ENCODE data around the gene PDE5A.

The PDE5A gene

GRCh38 chr4:119628281-119629141, at the start of gene PDE5A:
Gene PDE5A (minus strand): TSS chr4:119628804. CDS start chr4:119628671, 133 bp downstream.
- ATAC-seq (ENCODE audit: low read depth) (peak; percentile 85), DNase-seq (ENCODE audit: low spot score) (peak; percentile 67)
- Histone ChIP-seq H3K36me3 (ENCODE audit: low read depth) (no peaks in the 10 kb centered on the region), H3K4me1 (ENCODE audit: insufficient read depth, poor library complexity, severe bottlenecking) (peaks cover 3% of the 10 kb centered on the region), H3K4me3 (ENCODE audit: severe bottlenecking) (peak within 1 kb of the TSS; percentile 42), H3K9me3 (ENCODE audit: severe bottlenecking) (no peaks in the 10 kb centered on the region), H3K27me3 (ENCODE audit: insufficient read depth, poor library complexity, severe bottlenecking) (no peaks in the 10 kb centered on the region), H3K27ac (ENCODE audit: poor library complexity, severe bottlenecking) (peak within 1 kb of the TSS; percentile 21)
- peak; percentile 95 for TF ChIP-seq CTCF (IDR thresholded peaks at IDR 0.05; ENCODE audit: poor library complexity, severe bottlenecking)

DNA sequence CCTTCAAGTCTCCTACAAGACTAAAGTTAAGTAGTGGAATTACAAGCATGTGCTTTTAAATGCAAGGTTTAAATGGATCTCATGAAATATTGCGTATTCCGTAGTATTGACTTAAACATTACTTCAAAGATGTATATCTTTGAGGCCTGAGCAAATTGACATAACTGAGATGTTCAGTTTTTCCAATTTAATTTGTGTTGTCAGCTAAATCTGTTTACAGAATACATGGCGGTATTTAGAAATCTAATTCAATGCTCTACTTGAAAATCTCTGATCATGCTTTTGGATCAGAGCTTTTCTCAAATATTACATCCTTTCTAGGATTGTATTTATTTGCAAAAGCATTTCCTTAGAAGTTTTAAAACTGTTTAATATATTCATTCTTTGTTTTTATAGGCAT, 47.5 kb upstream of the PDE5A start:
- no peaks in the 10 kb centered on the region for H3K4me1 ChIP-seq (ENCODE audit: insufficient read depth, poor library complexity, severe bottlenecking)
- no peak for TF ChIP-seq CTCF (IDR thresholded peaks at IDR 0.05; ENCODE audit: poor library complexity, severe bottlenecking)
- no peaks in the 10 kb centered on the region for H3K36me3 ChIP-seq (ENCODE audit: low read depth)
- no peak overlapping the region for H3K4me3 ChIP-seq (ENCODE audit: severe bottlenecking)
- no peak overlapping the region for H3K27ac ChIP-seq (ENCODE audit: poor library complexity, severe bottlenecking)
- DNase-seq (ENCODE audit: low spot score): no peak
- no peaks in the 10 kb centered on the region for H3K27me3 ChIP-seq (ENCODE audit: insufficient read depth, poor library complexity, severe bottlenecking)
- no peak for ATAC-seq (ENCODE audit: low read depth)
- no peaks in the 10 kb centered on the region for H3K9me3 ChIP-seq (ENCODE audit: severe bottlenecking)

GRCh38 chr4:119675391-119675790, 46.8 kb upstream of the PDE5A start:
- no peak overlapping the region for H3K4me3 ChIP-seq (ENCODE audit: severe bottlenecking)
- H3K27ac ChIP-seq (ENCODE audit: poor library complexity, severe bottlenecking): no peak overlapping the region
- no peak for ATAC-seq (ENCODE audit: low read depth)
- H3K4me1 ChIP-seq (ENCODE audit: insufficient read depth, poor library complexity, severe bottlenecking): no peaks in the 10 kb centered on the region
- no peaks in the 10 kb centered on the region for H3K36me3 ChIP-seq (ENCODE audit: low read depth)
- no peak for TF ChIP-seq CTCF (IDR thresholded peaks at IDR 0.05; ENCODE audit: poor library complexity, severe bottlenecking)
- DNase-seq (ENCODE audit: low spot score): no peak
- H3K27me3 ChIP-seq (ENCODE audit: insufficient read depth, poor library complexity, severe bottlenecking): no peaks in the 10 kb centered on the region
- H3K9me3 ChIP-seq (ENCODE audit: severe bottlenecking): no peaks in the 10 kb centered on the region

DNA sequence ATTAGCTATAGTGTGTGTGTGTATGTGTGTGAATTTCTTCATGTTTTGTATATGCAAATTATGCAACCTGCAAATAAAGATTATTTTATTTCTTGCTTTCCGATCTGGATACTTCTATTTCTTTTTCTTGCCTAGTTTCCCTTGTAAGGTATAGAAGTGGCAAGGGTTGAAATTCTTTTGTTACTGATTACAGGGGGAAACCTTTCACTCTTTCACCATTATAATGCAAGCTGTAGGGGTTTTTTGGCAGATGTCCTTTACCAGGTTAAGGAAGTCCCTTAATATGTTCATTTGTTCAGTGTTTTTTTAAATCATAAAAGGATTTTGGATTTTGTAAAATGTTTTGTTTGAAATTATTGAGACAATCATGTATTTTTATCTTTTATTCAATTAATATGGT, 44.3 kb upstream of the PDE5A start:
- Histone ChIP-seq H3K4me3 (ENCODE audit: severe bottlenecking) (no peak overlapping the region), H3K36me3 (ENCODE audit: low read depth) (no peaks in the 10 kb centered on the region), H3K4me1 (ENCODE audit: insufficient read depth, poor library complexity, severe bottlenecking) (no peaks in the 10 kb centered on the region), H3K27ac (ENCODE audit: poor library complexity, severe bottlenecking) (no peak overlapping the region), H3K27me3 (ENCODE audit: insufficient read depth, poor library complexity, severe bottlenecking) (no peaks in the 10 kb centered on the region), H3K9me3 (ENCODE audit: severe bottlenecking) (no peaks in the 10 kb centered on the region)
- ATAC-seq (ENCODE audit: low read depth) (no peak), DNase-seq (ENCODE audit: low spot score) (no peak)
- no peak for TF ChIP-seq CTCF (IDR thresholded peaks at IDR 0.05; ENCODE audit: poor library complexity, severe bottlenecking)

GRCh38 chr4:119672086-119672485, 43.5 kb upstream of the PDE5A start:
- no peak for DNase-seq (ENCODE audit: low spot score)
- Histone ChIP-seq H3K27ac (ENCODE audit: poor library complexity, severe bottlenecking) (no peak overlapping the region), H3K27me3 (ENCODE audit: insufficient read depth, poor library complexity, severe bottlenecking) (no peaks in the 10 kb centered on the region), H3K9me3 (ENCODE audit: severe bottlenecking) (no peaks in the 10 kb centered on the region), H3K4me1 (ENCODE audit: insufficient read depth, poor library complexity, severe bottlenecking) (no peaks in the 10 kb centered on the region), H3K4me3 (ENCODE audit: severe bottlenecking) (no peak overlapping the region), H3K36me3 (ENCODE audit: low read depth) (no peaks in the 10 kb centered on the region)
- no peak for TF ChIP-seq CTCF (IDR thresholded peaks at IDR 0.05; ENCODE audit: poor library complexity, severe bottlenecking)
- ATAC-seq (ENCODE audit: low read depth): no peak

All from RWPE2 (cell line).